DMS 273 (cell line): Measurements from ENCODE around the gene ARL5C.

ENCODE experiments used
- DNase-seq: peaks from one replicate; lab custom pipeline; 2025; ENCODE audit not compliant: unreplicated experiment; lab: John Stamatoyannopoulos, UW

Gene ARL5C

GRCh38 chr17:39165841-39166349 lies at the start of gene ARL5C:
Gene ARL5C, minus strand, starts transcription at chr17:39166161. Its CDS starts 401 bp downstream, at chr17:39165760.
- DNase-seq: no peak

- no peak for DNase-seq
These were observed 47.9 kb upstream of the ARL5C start for GRCh38 chr17:39213852-39214251.

- DNase-seq: peak; percentile 61
These were observed 47.0 kb upstream of the ARL5C start for GRCh38 chr17:39212841-39213480.

GRCh38 chr17:39212195-39212810 lies 46.3 kb upstream of the ARL5C start:
- no peak for DNase-seq

GRCh38 chr17:39210093-39210434 lies 44.1 kb upstream of the ARL5C start:
- DNase-seq: no peak

GRCh38 chr17:39209317-39210092 lies 43.5 kb upstream of the ARL5C start:
- peak; percentile 70 for DNase-seq

GRCh38 chr17:39208893-39209292 lies 42.9 kb upstream of the ARL5C start:
- peak; percentile 91 for DNase-seq

GRCh38 chr17:39208136-39208535 lies 42.2 kb upstream of the ARL5C start:
- DNase-seq: peak; percentile 61

- peak; percentile 67 for DNase-seq
These were observed 39.2 kb upstream of the ARL5C start for GRCh38 chr17:39205112-39205526.

GRCh38 chr17:39204245-39204644 lies 38.3 kb upstream of the ARL5C start:
- DNase-seq: no peak

- DNase-seq: no peak
These were observed 35.1 kb upstream of the ARL5C start for GRCh38 chr17:39200957-39201510.

- peak; percentile 94 for DNase-seq
These were observed 34.3 kb upstream of the ARL5C start, which contains the start of gene RPL19 for GRCh38 chr17:39200070-39200879. Gene RPL19, plus strand, starts transcription at chr17:39200283. Its CDS starts 62 bp downstream, at chr17:39200345.

GRCh38 chr17:39199820-39200069 lies 33.8 kb upstream of the ARL5C start:
- peak; percentile 97 for DNase-seq

GRCh38 chr17:39198186-39198566 lies 32.2 kb upstream of the ARL5C start:
- DNase-seq: no peak

- peak; percentile 89 for DNase-seq
These were observed 31.6 kb upstream of the ARL5C start, which contains the start of gene CACNB1 for GRCh38 chr17:39197380-39198185. Gene CACNB1, minus strand, starts transcription at chr17:39197669. Its CDS starts 174 bp downstream, at chr17:39197495.

GRCh38 chr17:39196808-39197291 lies 30.9 kb upstream of the ARL5C start:
- peak; percentile 65 for DNase-seq

- DNase-seq: no peak
These were observed 30.4 kb upstream of the ARL5C start for GRCh38 chr17:39196241-39196807.

- DNase-seq: no peak
These were observed 29.7 kb upstream of the ARL5C start for GRCh38 chr17:39195568-39196160.

GRCh38 chr17:39194985-39195524 lies 29.1 kb upstream of the ARL5C start:
- DNase-seq: no peak
